Mesenchymal stem cell (in vitro differentiated cells and primary cell): ENCODE measurements around the gene BOC.

Experiments
- DNase-seq: peaks from one replicate; pipeline ENCODE4 v3.0.0-alpha.2; 2013
- H2AFZ ChIP-seq: one replicate; pipeline ENCODE4 v1.6.1; 2013; ENCODE audit warnings: low read depth, mild to moderate bottlenecking, control low read depth, inconsistent platforms, low read length, moderate library complexity
- H2AK5ac ChIP-seq: 2 replicates; pipeline ENCODE4 v1.6.1; 2013; ENCODE audit warnings: low read length, moderate library complexity, mild to moderate bottlenecking, inconsistent platforms; ENCODE audit not compliant: severe bottlenecking
- H2BK120ac ChIP-seq: one replicate; pipeline ENCODE4 v1.6.1; 2013; ENCODE audit warnings: low read depth, mild to moderate bottlenecking, inconsistent platforms, low read length, moderate library complexity
- H2BK12ac ChIP-seq, 2 experiments: one replicate each; pipeline ENCODE4 v1.6.1; 2013; ENCODE audit warnings: inconsistent platforms in 2 of 2, low read length in 2 of 2, mild to moderate bottlenecking in 2 of 2, moderate library complexity in 2 of 2, control low read depth in 1 of 2
- H2BK15ac ChIP-seq: one replicate; pipeline ENCODE4 v1.6.1; 2013; ENCODE audit warnings: mild to moderate bottlenecking, low read depth, inconsistent platforms; ENCODE audit not compliant: poor library complexity, severe bottlenecking
- H2BK5ac ChIP-seq: 2 replicates; pipeline ENCODE4 v1.6.1; 2013; ENCODE audit warnings: low read depth, mild to moderate bottlenecking, low read length, control low read depth, inconsistent platforms; ENCODE audit not compliant: poor library complexity, severe bottlenecking
- H3K14ac ChIP-seq, 2 experiments: one replicate each; pipeline ENCODE4 v1.6.1; 2013; ENCODE audit warnings: inconsistent platforms in 2 of 2, low read length in 2 of 2, control low read depth in 1 of 2, mild to moderate bottlenecking in 1 of 2, moderate library complexity in 1 of 2
- H3K18ac ChIP-seq, 2 experiments: one replicate each; pipeline ENCODE4 v1.6.1; 2013; ENCODE audit warnings: inconsistent platforms in 2 of 2, low read length in 2 of 2, control low read depth in 1 of 2, low read depth in 1 of 2, mild to moderate bottlenecking in 1 of 2
- H3K23ac ChIP-seq, 2 experiments: one replicate each; pipeline ENCODE4 v1.6.1; 2013; ENCODE audit warnings: inconsistent platforms in 2 of 2, low read length in 2 of 2, mild to moderate bottlenecking in 2 of 2, moderate library complexity in 2 of 2, control low read depth in 1 of 2
- H3K27ac ChIP-seq: 2 replicates; pipeline ENCODE4 v1.5.1; 2013; ENCODE audit warnings: mild to moderate bottlenecking, moderate library complexity, low read length, control low read depth, inconsistent platforms; ENCODE audit not compliant: poor library complexity, severe bottlenecking
- H3K27me3 ChIP-seq, 2 experiments: 2 replicates each; pipeline versions ENCODE4 v1.6.1 to v1.7.0; 2013; ENCODE audit warnings: low read length in 2 of 2, mild to moderate bottlenecking in 2 of 2, moderate library complexity in 2 of 2, control low read depth in 1 of 2, inconsistent platforms in 1 of 2; ENCODE audit not compliant: control insufficient read depth in 1 of 2, insufficient read depth in 1 of 2
- H3K36me3 ChIP-seq, 2 experiments: 2 replicates each; pipeline versions ENCODE4 v1.6.1 to v1.7.0; 2013; ENCODE audit warnings: low read length in 2 of 2, control low read depth in 1 of 2, inconsistent platforms in 1 of 2, low read depth in 1 of 2, mild to moderate bottlenecking in 1 of 2; ENCODE audit not compliant: insufficient read depth in 2 of 2, control insufficient read depth in 1 of 2
- H3K4ac ChIP-seq, 2 experiments: one replicate each; pipeline ENCODE4 v1.6.1; 2013; ENCODE audit warnings: inconsistent platforms in 2 of 2, low read length in 2 of 2, mild to moderate bottlenecking in 2 of 2, moderate library complexity in 2 of 2, control low read depth in 1 of 2, low read depth in 1 of 2
- H3K4me1 ChIP-seq: 2 replicates; pipeline ENCODE4 v1.6.1; 2013; ENCODE audit warnings: low read depth, low read length, control low read depth; ENCODE audit not compliant: control insufficient read depth, insufficient read depth
- H3K4me2 ChIP-seq: 2 replicates; pipeline ENCODE4 v1.6.1; 2013; ENCODE audit warnings: low read length, mild to moderate bottlenecking, inconsistent platforms; ENCODE audit not compliant: poor library complexity, severe bottlenecking
- H3K4me3 ChIP-seq, 2 experiments: 2 replicates each; pipeline versions ENCODE4 v1.5.1 to v1.7.0; 2013; ENCODE audit warnings: low read length in 2 of 2, mild to moderate bottlenecking in 2 of 2, control low read depth in 1 of 2, low read depth in 1 of 2; ENCODE audit not compliant: insufficient read depth in 1 of 2
- H3K79me1 ChIP-seq: replicated peaks from 2 replicates; pipeline ENCODE4 v1.6.1; 2013; ENCODE audit warnings: mild to moderate bottlenecking, control low read depth, low read length, inconsistent platforms; ENCODE audit not compliant: poor library complexity, severe bottlenecking
- H3K9ac ChIP-seq: 2 replicates; pipeline ENCODE4 v1.7.0; 2013; ENCODE audit warnings: mild to moderate bottlenecking, low read length, moderate library complexity
- H3K9me3 ChIP-seq: 2 replicates; pipeline ENCODE4 v1.7.0; 2013; ENCODE audit warnings: mild to moderate bottlenecking, low read length; ENCODE audit not compliant: control insufficient read depth
- H4K8ac ChIP-seq: one replicate; pipeline ENCODE4 v1.6.1; 2013; ENCODE audit warnings: inconsistent platforms, mild to moderate bottlenecking, low read length, moderate library complexity
- H4K91ac ChIP-seq: one replicate; pipeline ENCODE4 v1.6.1; 2013; ENCODE audit warnings: mild to moderate bottlenecking, low read length, inconsistent platforms
- WGBS: methylation state at CpG from one replicate; pipeline ENCODE4 v1.1.7; 2013; ENCODE audit warnings: mixed read lengths; 5-methylcytosine and 5-hydroxymethylcytosine counted together

The BOC gene

DNA sequence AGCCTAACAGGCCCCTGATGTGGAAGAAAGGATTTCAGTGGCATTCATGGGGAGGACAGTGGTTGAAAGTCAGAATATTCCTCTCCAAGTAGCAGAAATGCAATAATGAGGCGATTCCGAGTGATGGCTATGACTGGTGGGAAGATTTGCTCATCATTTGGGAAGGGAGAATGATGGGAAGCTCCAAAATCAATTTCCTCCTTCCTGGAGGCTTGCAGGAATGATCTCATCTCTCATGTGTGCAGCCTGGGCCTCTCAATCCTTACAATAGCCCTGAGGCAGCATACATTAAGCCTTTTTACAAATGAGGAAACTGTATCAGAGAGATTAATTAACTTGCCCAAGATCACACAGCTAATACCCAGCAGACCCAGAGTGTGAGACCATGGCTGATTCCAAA, 58.7 kb downstream of the BOC start:
- no peak overlapping the region for H2BK5ac ChIP-seq
- no peak overlapping the region for H3K23ac ChIP-seq
- peaks cover 4% of the 10 kb centered on the region for H3K4me1 ChIP-seq
- no peak overlapping the region for H3K4me3 ChIP-seq
- no peak overlapping the region for H4K8ac ChIP-seq
- H2BK15ac ChIP-seq = peak overlapping the region; percentile 44
- H3K79me1 ChIP-seq = no peaks in the 10 kb centered on the region
- H3K27me3 ChIP-seq = no peaks in the 10 kb centered on the region
- no peak overlapping the region for H4K91ac ChIP-seq
- no peak overlapping the region for H2AK5ac ChIP-seq
- no peak overlapping the region for H2AFZ ChIP-seq
- H3K4ac ChIP-seq = no peak overlapping the region
- H3K18ac ChIP-seq = no peak overlapping the region
- DNase-seq = no peak
- peak overlapping the region; percentile 35 for H3K9ac ChIP-seq
- H3K9me3 ChIP-seq = no peaks in the 10 kb centered on the region
- 78% methylated on average over 2 of the region's 2 CpGs for WGBS
- no peak overlapping the region for H3K27ac ChIP-seq
- peaks cover 57 to 90% of the 10 kb centered on the region in 2 experiments for H3K36me3 ChIP-seq
- no peak overlapping the region for H3K4me2 ChIP-seq
- no peak overlapping the region for H2BK12ac ChIP-seq
- H2BK120ac ChIP-seq = no peak overlapping the region
- H3K14ac ChIP-seq = no peak overlapping the region

- H3K27ac ChIP-seq = no peak overlapping the region
- no peak overlapping the region for H3K4me2 ChIP-seq
- no peak overlapping the region for H2BK12ac ChIP-seq
- H3K18ac ChIP-seq = no peak overlapping the region
- no peak overlapping the region for H3K23ac ChIP-seq
- peaks cover 8% of the 10 kb centered on the region for H3K4me1 ChIP-seq
- no peak overlapping the region for H3K14ac ChIP-seq
- no peak overlapping the region for H2BK120ac ChIP-seq
- H3K27me3 ChIP-seq = no peaks in the 10 kb centered on the region
- no peak overlapping the region for H4K8ac ChIP-seq
- H3K79me1 ChIP-seq = no peaks in the 10 kb centered on the region
- H2AFZ ChIP-seq = no peak overlapping the region
- H2BK5ac ChIP-seq = no peak overlapping the region
- no peak for DNase-seq
- H3K9ac ChIP-seq = peak overlapping the region; percentile 35
- 96% methylated on average over 9 of the region's 9 CpGs for WGBS
- no peak overlapping the region for H3K4me3 ChIP-seq
- no peak overlapping the region for H2BK15ac ChIP-seq
- H4K91ac ChIP-seq = no peak overlapping the region
- H3K36me3 ChIP-seq = peaks cover 57 to 87% of the 10 kb centered on the region in 2 experiments
- no peak overlapping the region for H3K4ac ChIP-seq
- no peaks in the 10 kb centered on the region for H3K9me3 ChIP-seq
- no peak overlapping the region for H2AK5ac ChIP-seq
Observed at GRCh38 chr3:113270786-113271185, 59.4 kb downstream of the BOC start.

DNA sequence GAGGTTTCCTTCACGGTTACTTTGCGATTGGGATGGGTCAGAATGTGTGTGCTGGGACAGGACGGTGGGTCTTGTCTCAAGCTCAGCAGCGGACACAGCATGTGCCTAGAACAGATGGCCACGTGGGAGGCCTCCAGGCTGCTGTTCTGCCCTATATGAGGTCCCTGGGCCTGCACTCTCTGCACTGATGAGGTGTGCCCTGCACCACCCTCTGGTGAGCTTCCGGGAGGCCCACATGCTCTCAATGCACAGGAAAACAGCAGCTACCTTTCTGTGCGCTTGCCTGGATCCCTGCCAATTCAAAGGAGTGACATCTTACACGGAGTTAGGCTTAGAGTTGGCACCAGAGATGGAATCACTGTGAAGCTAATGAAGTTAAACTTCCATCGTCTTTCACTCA, 59.8 kb downstream of the BOC start:
- Histone ChIP-seq H2BK120ac (no peak overlapping the region), H3K23ac (no peak overlapping the region), H4K91ac (no peak overlapping the region), H3K36me3 (peaks cover 57 to 83% of the 10 kb centered on the region in 2 experiments), H3K4ac (no peak overlapping the region), H3K27ac (no peak overlapping the region), H2AK5ac (no peak overlapping the region), H2BK12ac (no peak overlapping the region), H3K9ac (no peak overlapping the region), H2BK15ac (no peak overlapping the region), H4K8ac (no peak overlapping the region), H3K18ac (no peak overlapping the region), H3K9me3 (no peaks in the 10 kb centered on the region), H3K79me1 (no peaks in the 10 kb centered on the region), H2BK5ac (no peak overlapping the region), H3K14ac (no peak overlapping the region), H2AFZ (no peak overlapping the region), H3K4me2 (no peak overlapping the region), H3K4me1 (peaks cover 11% of the 10 kb centered on the region), H3K4me3 (no peak overlapping the region), H3K27me3 (no peaks in the 10 kb centered on the region)
- 95% methylated on average over 9 of the region's 9 CpGs for WGBS
- DNase-seq = no peak

GRCh38 chr3:113271594-113272384, 60.4 kb downstream of the BOC start:
- WGBS = 97% methylated on average over 9 of the region's 9 CpGs
- Histone ChIP-seq H2AFZ (no peak overlapping the region), H2BK120ac (no peak overlapping the region), H3K79me1 (no peaks in the 10 kb centered on the region), H2AK5ac (no peak overlapping the region), H3K4ac (no peak overlapping the region), H4K91ac (no peak overlapping the region), H3K27ac (no peak overlapping the region), H3K9me3 (no peaks in the 10 kb centered on the region), H3K4me3 (no peak overlapping the region), H2BK5ac (no peak overlapping the region), H3K4me2 (no peak overlapping the region), H3K36me3 (peaks cover 57 to 77% of the 10 kb centered on the region in 2 experiments), H4K8ac (no peak overlapping the region), H3K27me3 (no peaks in the 10 kb centered on the region), H3K9ac (no peak overlapping the region), H2BK15ac (no peak overlapping the region), H3K18ac (no peak overlapping the region), H2BK12ac (no peak overlapping the region), H3K23ac (no peak overlapping the region), H3K4me1 (peaks cover 13% of the 10 kb centered on the region), H3K14ac (no peak overlapping the region)
- DNase-seq = no peak
